OCI-LY7 (cell line): ENCODE results near the gene SHLD1. TPM values are rescaled to one million over a fixed set of nuclear protein-coding genes. Genes with fewer than 3 reads are reported as not detected.

Experiments used
- BruUV-seq: library from RNA; stranded (reverse); fragments of 400-500 nt; replicated peaks from 2 replicates; lab custom pipeline; 2021; lab: Mats Ljungman, UMichigan
- CTCF ChIA-PET: fragments of 300-600 bp; sonication (Branson Sonifier 250); formaldehyde crosslinking; loops from one replicate; lab custom pipeline; 2022; ENCODE audit warnings: antibody characterized with exemption; ENCODE audit not compliant: unreplicated experiment; lab: Charles Lee
- POLR2A ChIA-PET: fragments of 300-600 bp; sonication (Branson Sonifier 250); formaldehyde crosslinking; loops from one replicate; lab custom pipeline; 2022; ENCODE audit warnings: antibody characterized with exemption; lab: Charles Lee
- DNase-seq: peaks from one replicate; pipeline ENCODE4 v3.0.0-alpha.2; 2015; ENCODE audit warnings: low spot score
- H2AFZ ChIP-seq: fragments of 200-600 bp; sonication (generic), shearing (Covaris generic); 2 replicates; pipeline ENCODE4 v1.6.1; 2014; ENCODE audit warnings: mild to moderate bottlenecking, antibody characterized with exemption, low read length, moderate library complexity
- H3K27ac ChIP-seq: fragments of 200-600 bp; sonication (generic); 2 replicates; pipeline ENCODE4 v1.5.1; 2014; ENCODE audit warnings: mixed run types, low read depth, mild to moderate bottlenecking, moderate library complexity, low read length, inconsistent platforms; ENCODE audit not compliant: poor library complexity, severe bottlenecking
- H3K36me3 ChIP-seq: fragments of 200-600 bp; sonication (generic); 2 replicates; pipeline ENCODE4 v1.6.1; 2014; ENCODE audit warnings: mild to moderate bottlenecking, antibody characterized with exemption, low read length, moderate library complexity, mixed read lengths; ENCODE audit not compliant: insufficient read depth
- H3K4me1 ChIP-seq: fragments of 200-600 bp; sonication (generic); 2 replicates; pipeline ENCODE4 v1.5.1; 2014; ENCODE audit warnings: mild to moderate bottlenecking, low read length; ENCODE audit not compliant: insufficient read depth, poor library complexity, severe bottlenecking
- H3K4me2 ChIP-seq: fragments of 200-600 bp; sonication (generic); 2 replicates; pipeline ENCODE4 v1.6.1; 2014; ENCODE audit warnings: mild to moderate bottlenecking, low read length
- H3K4me3 ChIP-seq: fragments of 200-600 bp; sonication (generic); 2 replicates; pipeline ENCODE4 v1.5.1; 2014; ENCODE audit warnings: mild to moderate bottlenecking, low read depth, low read length; ENCODE audit not compliant: poor library complexity, severe bottlenecking
- H3K79me2 ChIP-seq: fragments of 200-600 bp; sonication (generic); 2 replicates; pipeline ENCODE4 v1.6.1; 2016; ENCODE audit warnings: low read depth, mild to moderate bottlenecking, low read length, moderate library complexity, mixed read lengths; ENCODE audit not compliant: insufficient read depth
- H3K9me2 ChIP-seq: fragments of 200-600 bp; sonication (generic); 2 replicates; pipeline ENCODE4 v1.6.1; 2016; ENCODE audit warnings: mild to moderate bottlenecking, low read length, mixed read lengths; ENCODE audit not compliant: insufficient read depth
- H3K9me3 ChIP-seq: fragments of 200-600 bp; sonication (generic); 2 replicates; pipeline ENCODE4 v1.6.1; 2014; ENCODE audit warnings: mild to moderate bottlenecking, mixed run types, low read length, mixed read lengths
- H4K20me1 ChIP-seq: fragments of 200-600 bp; sonication (generic); 2 replicates; pipeline ENCODE4 v1.6.1; 2014; ENCODE audit warnings: mild to moderate bottlenecking, antibody characterized with exemption, low read length, moderate library complexity, mixed read lengths; ENCODE audit not compliant: insufficient read depth
- EZH2phosphoT487 ChIP-seq: fragments of 200-600 bp; sonication (generic); IDR thresholded peaks from 2 replicates; pipeline ENCODE4 v1.6.1; 2018; ENCODE audit warnings: low read depth, borderline replicate concordance, mild to moderate bottlenecking, mixed run types, antibody characterized with exemption, low read length, moderate library complexity, mixed read lengths
- intact Hi-C: fragments of 100-400 bp; cut with micrococcal nuclease; formaldehyde crosslinking; loops from one replicate; pipeline ENCODE4 v1.10.0; 2022; ENCODE audit not compliant: unreplicated experiment
- total RNA-seq, 2 experiments: library from RNA; depleted of rRNA in 1 of 2; stranded (reverse); fragments of >200 nt in 1 of 2; shearing (Covaris generic) in 1 of 2; gene quantifications; 2 replicates each; pipeline ENCODE4 v1.2.3, GENCODE V29; 2014 to 2022
- TF ChIP-seq, protein P1 (sequence below): fragments of 200-600 bp; sonication (generic); conservative IDR thresholded peaks from 2 replicates; pipeline ENCODE4 v1.5.1; 2014; ENCODE audit warnings: mild to moderate bottlenecking, antibody characterized with exemption, low read length, moderate library complexity, mixed read lengths

SHLD1 gene
- total RNA-seq, 2 experiments from 2014 or later = 19.4 to 31.2 TPM

GRCh38 chr20:5863040-5863833 is 113.0 kb downstream of the SHLD1 start:
- peaks cover 19% of the 10 kb centered on the region for H3K36me3 ChIP-seq

DNA sequence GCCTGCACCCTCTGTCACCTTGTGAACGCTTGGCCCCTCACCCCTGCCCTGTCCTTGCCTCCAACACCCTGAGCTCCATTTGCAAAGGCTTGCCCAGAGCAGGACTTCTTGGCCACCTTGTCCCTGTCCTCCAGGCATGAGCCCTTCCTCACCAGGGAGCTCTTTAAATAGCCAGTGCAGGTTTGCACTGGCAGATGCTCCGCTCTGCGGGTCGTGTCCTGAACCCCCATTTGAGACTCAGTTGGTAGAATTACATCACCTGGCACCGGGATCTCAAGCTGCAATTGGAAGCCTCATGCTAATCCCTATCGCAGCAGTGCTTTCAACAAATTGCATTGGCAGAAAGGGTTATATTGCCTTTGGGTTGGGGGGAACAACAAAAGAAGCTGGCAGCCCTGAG is 114.2 kb downstream of the SHLD1 start:
- H3K79me2 ChIP-seq = no peaks in the 10 kb centered on the region
- no TSS peak for BruUV-seq
- H3K27ac ChIP-seq = no peak overlapping the region
- H3K4me3 ChIP-seq = no peak overlapping the region
- no peak overlapping the region for H3K4me2 ChIP-seq
- peaks cover 19% of the 10 kb centered on the region for H3K36me3 ChIP-seq
- no peak for DNase-seq
- H3K9me2 ChIP-seq = no peaks in the 10 kb centered on the region
- no peak overlapping the region for H2AFZ ChIP-seq
- H3K9me3 ChIP-seq = no peaks in the 10 kb centered on the region
- TF ChIP-seq, protein P1, sequence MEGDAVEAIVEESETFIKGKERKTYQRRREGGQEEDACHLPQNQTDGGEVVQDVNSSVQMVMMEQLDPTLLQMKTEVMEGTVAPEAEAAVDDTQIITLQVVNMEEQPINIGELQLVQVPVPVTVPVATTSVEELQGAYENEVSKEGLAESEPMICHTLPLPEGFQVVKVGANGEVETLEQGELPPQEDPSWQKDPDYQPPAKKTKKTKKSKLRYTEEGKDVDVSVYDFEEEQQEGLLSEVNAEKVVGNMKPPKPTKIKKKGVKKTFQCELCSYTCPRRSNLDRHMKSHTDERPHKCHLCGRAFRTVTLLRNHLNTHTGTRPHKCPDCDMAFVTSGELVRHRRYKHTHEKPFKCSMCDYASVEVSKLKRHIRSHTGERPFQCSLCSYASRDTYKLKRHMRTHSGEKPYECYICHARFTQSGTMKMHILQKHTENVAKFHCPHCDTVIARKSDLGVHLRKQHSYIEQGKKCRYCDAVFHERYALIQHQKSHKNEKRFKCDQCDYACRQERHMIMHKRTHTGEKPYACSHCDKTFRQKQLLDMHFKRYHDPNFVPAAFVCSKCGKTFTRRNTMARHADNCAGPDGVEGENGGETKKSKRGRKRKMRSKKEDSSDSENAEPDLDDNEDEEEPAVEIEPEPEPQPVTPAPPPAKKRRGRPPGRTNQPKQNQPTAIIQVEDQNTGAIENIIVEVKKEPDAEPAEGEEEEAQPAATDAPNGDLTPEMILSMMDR = no peak
- no peak for TF ChIP-seq EZH2phosphoT487
- intact Hi-C loops = no loop called here
- H4K20me1 ChIP-seq = no peaks in the 10 kb centered on the region
- ChIA-PET POLR2A (no interaction called here), CTCF (no interaction called here)
- H3K4me1 ChIP-seq = no peaks in the 10 kb centered on the region

More at GRCh38 chr20:5863040-5863833, 113.0 kb downstream of the SHLD1 start:
- Histone ChIP-seq H2AFZ (no peak overlapping the region), H3K79me2 (no peaks in the 10 kb centered on the region), H3K9me3 (no peaks in the 10 kb centered on the region), H3K27ac (no peak overlapping the region), H3K4me1 (no peaks in the 10 kb centered on the region), H3K4me3 (no peak overlapping the region), H3K4me2 (no peak overlapping the region), H4K20me1 (no peaks in the 10 kb centered on the region), H3K9me2 (no peaks in the 10 kb centered on the region)
- TSS peak; percentile 71 for BruUV-seq
- DNase-seq = no peak
- intact Hi-C loops = no loop called here
- ChIA-PET POLR2A (no interaction called here), CTCF (no interaction called here)
- TF ChIP-seq, protein P1 = no peak
- no peak for TF ChIP-seq EZH2phosphoT487

GRCh38 chr20:5864873-5865587 is 114.8 kb downstream of the SHLD1 start:
- H3K9me2 ChIP-seq = no peaks in the 10 kb centered on the region
- H3K9me3 ChIP-seq = no peaks in the 10 kb centered on the region
- H3K79me2 ChIP-seq = no peaks in the 10 kb centered on the region
- H3K36me3 ChIP-seq = peaks cover 19% of the 10 kb centered on the region
- intact Hi-C loops = no loop called here
- no peak overlapping the region for H3K27ac ChIP-seq
- no TSS peak for BruUV-seq
- TF ChIP-seq EZH2phosphoT487 = no peak
- TF ChIP-seq, protein P1 = no peak
- no peaks in the 10 kb centered on the region for H4K20me1 ChIP-seq
- no peak for DNase-seq
- POLR2A ChIA-PET = no interaction called here
- CTCF ChIA-PET = no interaction called here
- no peak overlapping the region for H2AFZ ChIP-seq
- H3K4me2 ChIP-seq = no peak overlapping the region
- H3K4me3 ChIP-seq = no peak overlapping the region
- no peaks in the 10 kb centered on the region for H3K4me1 ChIP-seq
